ENCODE measurements around the gene COL4A2. TPM values are rescaled to one million over a fixed set of nuclear protein-coding genes. Genes with fewer than 3 reads are reported as not detected.
"Not testable (repeated sequence)": the region's sequence is repeated elsewhere in the genome, so short reads cannot be mapped to it uniquely, and the experiment has no call there.

COL4A2 gene
- total RNA-seq, 1 donor: 0.21 TPM

DNA sequence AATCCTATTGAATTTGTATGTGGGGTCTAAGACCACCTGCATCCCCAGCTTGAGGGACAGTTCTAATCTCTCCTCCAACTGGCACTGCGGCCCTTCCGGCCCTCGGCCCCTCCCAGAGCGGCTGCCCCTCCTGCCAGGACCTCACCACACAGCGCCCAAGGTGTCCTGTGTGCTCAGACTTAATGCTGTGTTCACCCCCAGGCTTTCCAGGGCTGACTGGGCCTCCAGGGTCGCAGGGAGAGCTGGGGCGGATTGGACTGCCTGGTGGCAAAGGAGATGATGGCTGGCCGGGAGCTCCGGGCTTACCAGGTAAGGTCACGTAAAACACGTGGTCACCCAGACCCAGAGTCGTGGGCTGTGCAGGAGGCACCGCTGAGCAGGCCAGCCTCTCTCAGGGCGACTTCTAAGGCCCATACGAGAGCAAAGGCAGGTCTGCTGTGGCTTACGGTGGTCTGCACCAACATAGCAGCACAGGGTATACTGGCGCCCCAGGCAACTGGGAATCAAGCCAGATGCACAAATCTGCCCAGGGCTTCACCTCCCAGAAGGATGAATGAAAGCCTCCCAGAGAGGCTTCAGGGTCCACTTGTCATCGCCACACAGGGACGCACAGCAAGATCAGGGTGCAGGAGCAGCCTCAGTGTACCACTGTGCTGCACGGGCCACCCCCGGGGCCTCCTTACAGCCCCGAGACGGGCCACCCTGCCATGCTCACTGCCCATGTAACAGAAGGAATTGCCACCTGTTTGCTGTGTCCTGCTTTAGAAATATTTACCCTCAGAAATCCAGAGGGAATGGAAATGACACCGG lies 185.0 kb downstream of the COL4A2 start:
- no peaks in the 10 kb centered on the region for H3K27me3 ChIP-seq (ENCODE audit: insufficient read depth, low read length)
- H3K9me3 ChIP-seq (ENCODE audit: low read depth, low read length): no peaks in the 10 kb centered on the region
- H3K4me3 ChIP-seq (ENCODE audit: low read length): no peak overlapping the region
- no peaks in the 10 kb centered on the region for H3K4me1 ChIP-seq (ENCODE audit: insufficient read depth, low read length)

DNA sequence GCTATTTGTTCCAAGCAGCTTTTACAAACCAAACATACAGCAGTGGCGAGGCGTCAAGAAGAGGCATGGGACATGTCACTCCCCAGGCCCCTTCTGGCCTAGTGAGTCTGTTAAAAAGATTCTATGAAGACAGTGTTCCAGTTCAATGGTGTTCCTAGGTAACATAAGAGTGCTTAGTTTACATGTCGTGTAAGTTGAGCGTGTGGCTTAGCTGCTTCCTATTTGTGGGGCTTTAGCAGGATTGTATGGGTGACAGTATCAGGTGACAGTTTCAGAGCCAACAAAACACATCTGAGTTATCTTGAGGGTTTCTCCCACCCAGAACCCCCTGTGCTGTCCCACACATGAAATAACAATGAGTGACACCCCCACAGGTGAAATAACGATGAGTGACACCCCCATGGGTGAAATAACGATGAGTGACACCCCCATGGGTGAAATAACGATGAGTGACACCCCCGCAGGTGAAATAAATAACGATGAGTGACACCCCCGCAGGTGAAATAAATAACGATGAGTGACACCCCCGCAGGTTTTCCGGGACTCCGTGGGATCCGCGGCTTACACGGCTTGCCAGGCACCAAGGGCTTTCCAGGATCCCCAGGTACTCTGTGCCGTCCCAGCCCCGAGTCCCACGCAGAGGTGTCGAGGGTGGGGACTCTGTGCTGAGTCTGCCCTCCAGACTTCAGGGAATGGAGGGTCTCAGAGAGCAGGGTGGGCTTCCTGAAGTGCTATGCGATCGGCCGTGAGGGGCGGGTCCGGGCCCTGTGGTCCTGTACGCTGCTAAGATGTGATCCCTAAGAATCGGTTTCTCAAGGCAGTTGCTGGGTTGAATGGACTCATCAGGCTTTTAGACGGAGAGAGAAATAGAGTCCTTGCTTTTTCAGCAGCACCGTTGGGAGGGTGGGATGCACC lies 185.9 kb downstream of the COL4A2 start:
- Histone ChIP-seq H3K4me1 (ENCODE audit: insufficient read depth, low read length) (no peaks in the 10 kb centered on the region), H3K27me3 (ENCODE audit: insufficient read depth, low read length) (no peaks in the 10 kb centered on the region), H3K9me3 (ENCODE audit: low read depth, low read length) (no peaks in the 10 kb centered on the region), H3K4me3 (ENCODE audit: low read length) (no peak overlapping the region)

DNA sequence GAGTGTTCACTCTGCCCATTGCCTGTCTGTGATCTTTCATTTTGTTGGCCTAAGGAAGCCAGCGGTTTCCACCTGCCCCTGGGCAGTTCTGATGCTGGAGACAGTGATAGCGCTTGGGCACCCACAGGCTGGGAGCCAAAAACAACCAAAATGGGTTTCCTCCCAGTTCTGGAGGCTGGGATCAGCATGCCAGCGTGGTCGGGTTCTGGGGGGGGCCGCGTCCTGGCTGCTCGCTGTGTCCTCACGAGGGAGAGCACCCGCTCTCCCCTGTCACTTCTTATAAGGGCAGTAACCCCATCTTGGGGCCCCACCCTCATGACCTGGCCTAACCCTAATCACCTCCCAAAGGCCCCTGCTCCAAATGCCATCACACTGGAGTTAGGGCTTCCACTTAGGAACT lies 186.5 kb downstream of the COL4A2 start:
- Histone ChIP-seq H3K4me1 (ENCODE audit: insufficient read depth, low read length) (no peaks in the 10 kb centered on the region), H3K9me3 (ENCODE audit: low read depth, low read length) (no peaks in the 10 kb centered on the region), H3K4me3 (ENCODE audit: low read length) (no peak overlapping the region), H3K27me3 (ENCODE audit: insufficient read depth, low read length) (no peaks in the 10 kb centered on the region)

DNA sequence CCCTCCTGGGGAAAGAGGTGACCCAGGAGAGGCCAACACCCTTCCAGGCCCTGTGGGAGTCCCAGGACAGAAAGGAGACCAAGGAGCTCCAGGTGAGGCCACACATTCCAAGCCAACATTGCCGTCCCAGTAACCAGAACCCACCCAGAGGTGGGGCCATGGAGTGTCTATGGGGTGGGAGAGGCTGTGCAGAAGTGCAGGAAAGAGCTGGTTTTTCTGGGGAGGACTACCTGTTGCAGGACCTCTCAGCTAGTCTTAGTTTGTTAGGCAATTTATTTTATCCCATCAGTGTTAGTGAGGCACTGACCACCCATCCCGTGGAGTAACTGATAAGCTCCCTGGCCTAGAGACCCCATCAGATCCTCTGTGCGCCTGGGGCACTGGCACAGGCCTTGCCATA lies 188.3 kb downstream of the COL4A2 start:
- no peaks in the 10 kb centered on the region for H3K27me3 ChIP-seq (ENCODE audit: insufficient read depth, low read length)

DNA sequence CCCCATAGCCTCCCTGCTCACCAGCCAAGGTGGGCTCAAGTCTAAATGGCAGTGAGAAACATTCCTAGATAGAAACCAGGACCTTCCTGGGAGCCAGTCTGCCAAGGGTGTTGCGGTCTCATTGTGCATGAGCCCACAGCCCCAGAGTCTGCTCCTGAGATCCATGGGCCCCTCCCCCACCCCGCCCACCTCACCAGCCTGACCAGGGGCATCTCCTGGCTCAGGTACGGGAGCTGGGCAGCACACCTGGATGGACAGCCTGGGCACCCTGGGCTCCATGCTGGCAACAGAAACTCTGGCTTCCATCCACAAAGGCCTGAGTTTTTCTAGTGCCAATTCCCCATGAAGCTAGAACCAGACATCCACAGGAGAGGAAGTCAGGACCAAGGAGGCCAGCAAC lies 188.8 kb downstream of the COL4A2 start:
- Histone ChIP-seq H3K9me3 (ENCODE audit: low read depth, low read length) (no peaks in the 10 kb centered on the region), H3K4me3 (ENCODE audit: low read length) (no peak overlapping the region), H3K4me1 (ENCODE audit: insufficient read depth, low read length) (no peaks in the 10 kb centered on the region), H3K27me3 (ENCODE audit: insufficient read depth, low read length) (no peaks in the 10 kb centered on the region)

More for the DNA sequence above, 188.3 kb downstream of the COL4A2 start:
- H3K4me1 ChIP-seq (ENCODE audit: insufficient read depth, low read length): no peaks in the 10 kb centered on the region
- H3K9me3 ChIP-seq (ENCODE audit: low read depth, low read length): no peaks in the 10 kb centered on the region
- no peak overlapping the region for H3K4me3 ChIP-seq (ENCODE audit: low read length)

DNA sequence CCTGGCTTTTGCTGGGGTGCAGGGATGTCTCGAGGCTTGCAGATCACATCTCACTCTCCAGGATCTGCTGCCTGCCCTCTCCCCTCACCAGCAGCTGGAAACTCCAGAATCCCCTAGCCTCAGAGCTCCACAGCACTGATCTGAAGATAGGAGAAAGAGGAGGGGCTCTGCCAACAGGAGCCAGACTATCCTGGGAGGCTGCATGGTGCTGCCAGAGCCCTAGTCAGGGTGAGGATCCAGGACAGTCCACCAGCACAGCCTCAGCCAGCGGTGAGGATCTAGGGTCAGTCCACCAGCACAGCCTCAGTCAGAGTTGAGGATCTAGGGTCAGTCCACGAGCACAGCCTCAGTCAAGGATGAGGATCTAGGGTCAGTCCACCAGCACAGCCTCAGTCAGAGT lies 189.2 kb downstream of the COL4A2 start:
- Histone ChIP-seq H3K9me3 (ENCODE audit: low read depth, low read length) (no peaks in the 10 kb centered on the region), H3K27me3 (ENCODE audit: insufficient read depth, low read length) (no peaks in the 10 kb centered on the region), H3K4me1 (ENCODE audit: insufficient read depth, low read length) (no peaks in the 10 kb centered on the region), H3K4me3 (ENCODE audit: low read length) (no peak overlapping the region)

DNA sequence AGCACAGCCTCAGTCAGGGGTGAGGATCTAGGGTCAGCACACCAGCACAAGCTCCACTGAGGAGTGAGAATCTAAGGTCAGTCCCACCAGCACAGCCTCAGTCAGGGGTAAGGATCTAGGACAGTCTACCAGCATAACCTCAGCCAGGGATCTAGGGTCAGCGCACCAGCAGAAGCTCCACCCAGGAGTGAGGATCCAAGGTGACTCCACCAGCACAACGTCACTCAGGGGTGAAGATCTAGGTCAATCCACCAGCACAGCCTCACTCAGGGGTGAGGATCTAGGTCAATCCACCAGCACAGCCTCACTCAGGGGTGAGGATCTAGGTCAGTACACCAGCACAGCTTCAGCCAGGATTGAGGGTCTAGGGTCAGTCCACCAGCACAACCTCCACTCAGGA lies 189.9 kb downstream of the COL4A2 start:
- Histone ChIP-seq H3K4me1 (ENCODE audit: insufficient read depth, low read length) (no peaks in the 10 kb centered on the region), H3K4me3 (ENCODE audit: low read length) (no peak overlapping the region), H3K9me3 (ENCODE audit: low read depth, low read length) (no peaks in the 10 kb centered on the region), H3K27me3 (ENCODE audit: insufficient read depth, low read length) (no peaks in the 10 kb centered on the region)

DNA sequence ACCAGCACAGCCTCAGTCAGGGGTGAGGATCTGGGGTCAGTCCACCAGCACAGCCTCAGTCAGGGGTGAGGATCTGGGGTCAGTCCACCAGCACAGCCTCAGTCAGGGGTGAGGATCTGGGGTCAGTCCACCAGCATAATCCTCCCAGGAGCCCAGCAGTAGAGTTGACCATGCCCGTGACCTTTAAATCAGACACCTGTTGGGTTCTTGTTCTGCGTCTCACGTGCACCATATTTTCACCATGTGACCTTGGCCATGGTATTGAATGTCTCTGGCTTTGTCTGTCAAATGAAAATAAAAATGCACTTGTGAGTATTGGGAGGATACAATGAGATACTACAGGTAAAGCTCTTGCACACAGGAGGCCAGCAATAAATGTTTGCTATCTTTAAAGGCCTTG lies 190.8 kb downstream of the COL4A2 start:
- H3K27me3 ChIP-seq (ENCODE audit: insufficient read depth, low read length); H3K4me3 ChIP-seq (ENCODE audit: low read length); H3K9me3 ChIP-seq (ENCODE audit: low read depth, low read length); H3K4me1 ChIP-seq (ENCODE audit: insufficient read depth, low read length): not testable (repeated sequence)

DNA sequence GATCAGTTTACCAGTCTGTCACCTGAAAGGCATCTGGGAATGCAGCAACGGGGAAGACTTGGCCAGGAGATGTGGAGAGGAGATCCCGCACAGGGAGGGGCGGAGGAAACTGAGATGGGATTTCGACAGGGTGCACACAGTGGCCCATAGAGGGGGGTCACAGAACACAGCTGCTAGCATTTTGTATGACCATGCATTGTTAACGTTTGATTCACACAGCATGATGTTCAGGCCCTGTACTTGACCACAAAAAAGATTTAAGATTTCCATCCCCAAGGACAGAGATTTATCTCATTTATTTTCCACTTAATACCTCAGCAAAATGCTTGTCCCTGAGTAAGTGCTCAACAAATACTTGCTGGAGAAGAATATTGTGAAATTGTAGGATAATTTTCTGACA lies 191.2 kb downstream of the COL4A2 start:
- Histone ChIP-seq H3K9me3 (ENCODE audit: low read depth, low read length) (no peaks in the 10 kb centered on the region), H3K27me3 (ENCODE audit: insufficient read depth, low read length) (no peaks in the 10 kb centered on the region), H3K4me3 (ENCODE audit: low read length) (no peak overlapping the region), H3K4me1 (ENCODE audit: insufficient read depth, low read length) (no peaks in the 10 kb centered on the region)

DNA sequence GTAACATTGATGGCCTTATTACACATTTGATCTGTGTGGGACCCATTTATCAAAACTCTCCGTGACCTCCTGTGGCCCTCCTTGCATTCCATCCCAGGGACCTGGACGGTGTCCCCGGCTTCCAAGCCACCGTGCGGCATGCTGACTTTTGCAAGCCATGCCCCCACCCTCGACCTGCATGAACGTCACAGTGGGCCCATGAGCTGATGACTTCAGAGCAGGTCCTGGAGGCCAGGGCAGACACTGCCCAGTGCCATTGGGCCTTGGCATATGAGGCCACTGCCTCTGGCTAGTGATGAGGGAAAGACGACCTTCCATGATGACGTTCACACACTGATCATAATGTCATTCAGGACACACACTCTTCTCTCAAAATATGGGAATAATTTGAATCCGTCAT lies 191.7 kb downstream of the COL4A2 start:
- H3K4me1 ChIP-seq (ENCODE audit: insufficient read depth, low read length): no peaks in the 10 kb centered on the region
- H3K9me3 ChIP-seq (ENCODE audit: low read depth, low read length): no peaks in the 10 kb centered on the region
- H3K4me3 ChIP-seq (ENCODE audit: low read length): no peak overlapping the region
- no peaks in the 10 kb centered on the region for H3K27me3 ChIP-seq (ENCODE audit: insufficient read depth, low read length)

DNA sequence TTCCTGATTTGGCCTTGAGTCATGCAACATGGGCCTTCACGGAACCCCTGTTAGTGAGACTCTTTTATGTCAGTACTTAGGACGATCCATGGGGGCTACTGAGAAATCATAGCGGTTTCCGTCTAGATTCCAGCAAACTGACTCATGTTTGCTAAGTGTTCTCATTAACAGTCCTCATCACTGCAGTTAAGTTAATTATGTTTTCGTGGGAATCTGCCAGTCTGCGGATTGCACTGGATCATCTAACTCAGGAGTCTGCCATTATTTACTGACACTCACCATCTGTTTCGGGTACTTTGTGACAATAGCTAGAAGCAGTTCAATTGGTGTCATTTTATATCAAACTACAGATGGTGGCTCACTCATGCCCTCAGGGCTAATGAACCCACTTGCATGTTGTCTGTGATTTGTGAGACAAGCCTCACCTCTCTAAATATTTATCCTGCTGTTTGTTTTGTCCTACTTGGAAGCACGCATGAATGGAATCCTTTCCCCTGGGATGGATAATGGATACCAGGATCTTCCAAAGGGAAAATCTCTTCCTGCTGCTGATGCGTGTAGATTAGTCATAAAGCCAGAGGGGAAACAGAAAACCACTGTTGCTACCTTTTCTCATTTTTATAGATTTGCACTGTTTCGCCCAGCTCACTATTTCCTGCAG lies 192.7 kb downstream of the COL4A2 start:
- Histone ChIP-seq H3K9me3 (ENCODE audit: low read depth, low read length) (no peaks in the 10 kb centered on the region), H3K4me1 (ENCODE audit: insufficient read depth, low read length) (no peaks in the 10 kb centered on the region), H3K27me3 (ENCODE audit: insufficient read depth, low read length) (no peaks in the 10 kb centered on the region), H3K4me3 (ENCODE audit: low read length) (no peak overlapping the region)

DNA sequence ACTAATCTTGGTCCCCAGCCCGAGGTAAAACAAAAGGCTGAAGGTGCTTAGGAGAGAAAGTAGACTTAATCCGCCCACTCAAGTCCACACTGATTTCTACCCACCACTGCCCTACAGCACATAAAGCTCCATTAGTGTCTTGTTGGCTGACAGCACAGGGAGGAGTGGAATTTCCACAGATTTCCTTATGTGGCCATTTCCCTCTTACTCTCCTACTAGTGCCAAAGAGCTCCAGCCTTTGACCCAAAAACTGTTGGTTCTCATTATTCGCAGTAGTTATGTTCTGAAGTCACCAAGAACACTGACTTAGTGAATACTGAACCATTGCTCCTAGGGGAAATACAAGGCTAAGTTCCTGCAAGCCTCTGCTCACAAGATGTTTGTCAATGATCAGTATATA lies 193.3 kb downstream of the COL4A2 start:
- Histone ChIP-seq H3K9me3 (ENCODE audit: low read depth, low read length) (no peaks in the 10 kb centered on the region), H3K27me3 (ENCODE audit: insufficient read depth, low read length) (no peaks in the 10 kb centered on the region), H3K4me3 (ENCODE audit: low read length) (no peak overlapping the region), H3K4me1 (ENCODE audit: insufficient read depth, low read length) (no peaks in the 10 kb centered on the region)

DNA sequence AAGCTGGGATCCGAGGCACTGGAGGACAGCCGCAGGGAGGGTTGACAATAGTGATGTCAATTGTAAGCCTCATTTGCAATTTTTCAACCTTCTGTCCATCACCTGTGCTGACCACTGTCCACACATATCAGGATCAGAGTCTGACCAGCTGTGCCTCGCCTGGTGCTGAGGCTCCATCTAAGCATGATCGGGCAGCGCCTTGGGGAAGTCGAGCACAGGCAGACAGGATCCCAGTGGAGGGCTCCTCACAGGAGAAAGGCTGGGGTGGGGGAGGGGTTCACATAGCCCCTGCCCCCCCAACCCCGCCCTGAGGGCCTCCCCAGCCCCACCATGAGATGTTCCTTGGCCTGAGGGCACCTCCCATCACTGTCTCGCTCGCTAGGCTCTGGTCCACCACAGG lies 194.1 kb downstream of the COL4A2 start:
- H3K9me3 ChIP-seq (ENCODE audit: low read depth, low read length): no peaks in the 10 kb centered on the region
- H3K27me3 ChIP-seq (ENCODE audit: insufficient read depth, low read length): no peaks in the 10 kb centered on the region
- H3K4me1 ChIP-seq (ENCODE audit: insufficient read depth, low read length): no peaks in the 10 kb centered on the region
- H3K4me3 ChIP-seq (ENCODE audit: low read length): no peak overlapping the region

DNA sequence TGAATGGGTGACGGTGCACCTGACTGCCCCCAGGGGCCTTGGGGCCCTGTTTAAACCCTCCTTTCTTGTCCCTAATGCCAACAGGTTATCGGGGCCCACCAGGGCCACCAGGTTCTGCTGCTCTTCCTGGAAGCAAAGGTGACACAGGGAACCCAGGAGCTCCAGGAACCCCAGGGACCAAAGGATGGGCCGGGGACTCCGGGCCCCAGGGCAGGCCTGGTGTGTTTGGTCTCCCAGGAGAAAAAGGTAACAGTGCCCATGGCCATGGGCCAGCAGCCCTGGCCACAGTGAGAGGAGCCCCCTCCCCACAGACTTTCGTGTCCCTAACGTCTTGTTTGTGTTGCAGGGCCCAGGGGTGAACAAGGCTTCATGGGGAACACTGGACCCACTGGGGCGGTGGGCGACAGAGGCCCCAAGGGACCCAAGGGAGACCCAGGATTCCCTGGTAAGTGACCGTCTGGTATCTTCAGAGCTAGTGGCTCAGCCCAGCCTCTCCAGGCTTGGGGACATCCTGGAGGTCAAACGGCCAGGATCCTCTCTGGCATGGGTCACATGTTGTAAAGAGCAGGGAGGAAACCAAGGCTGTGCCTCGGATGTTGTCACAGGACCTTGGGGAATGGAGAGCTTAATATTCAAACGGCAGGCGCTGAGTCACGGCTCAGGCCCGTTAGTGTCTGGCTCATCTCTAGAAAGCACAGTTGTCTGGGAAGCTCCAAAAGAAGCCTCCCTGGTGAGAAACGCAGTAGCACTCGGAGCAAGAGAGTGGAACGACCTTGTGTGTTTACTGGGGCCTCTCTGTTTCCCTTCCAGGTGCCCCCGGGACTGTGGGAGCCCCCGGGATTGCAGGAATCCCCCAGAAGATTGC lies 196.2 kb downstream of the COL4A2 start:
- Histone ChIP-seq H3K4me3 (ENCODE audit: low read length) (no peak overlapping the region), H3K27me3 (ENCODE audit: insufficient read depth, low read length) (no peaks in the 10 kb centered on the region), H3K9me3 (ENCODE audit: low read depth, low read length) (no peaks in the 10 kb centered on the region), H3K4me1 (ENCODE audit: insufficient read depth, low read length) (no peaks in the 10 kb centered on the region)
